ENCODE measurements around the gene ADAMTS12. TPM values are rescaled to one million over a fixed set of nuclear protein-coding genes. Genes with fewer than 3 reads are reported as not detected.

Gene ADAMTS12
- total and polyA plus RNA-seq, 8 donors = 0.31 to 4.2 (median 0.40) TPM

GRCh38 chr5:33793276-33793675, 98.5 kb downstream of the ADAMTS12 start:
- Histone ChIP-seq H3K4me3 (no peak overlapping the region), H3K27me3 (no peaks in the 10 kb centered on the region), H3K4me1 (no peaks in the 10 kb centered on the region), H3K9me3 (no peaks in the 10 kb centered on the region), H3K36me3 (no peaks in the 10 kb centered on the region), H3K27ac (no peak overlapping the region)
- ATAC-seq (no peak), DNase-seq (no peak), FAIRE-seq (no peak)
- no peak for TF ChIP-seq CTCF (IDR thresholded peaks at IDR 0.05)
- WGBS, 2 donors = 80 to 88% methylated on average over 1 of the region's 1 CpG
- intact Hi-C loops (cut with DNase I) = no loop called here

DNA sequence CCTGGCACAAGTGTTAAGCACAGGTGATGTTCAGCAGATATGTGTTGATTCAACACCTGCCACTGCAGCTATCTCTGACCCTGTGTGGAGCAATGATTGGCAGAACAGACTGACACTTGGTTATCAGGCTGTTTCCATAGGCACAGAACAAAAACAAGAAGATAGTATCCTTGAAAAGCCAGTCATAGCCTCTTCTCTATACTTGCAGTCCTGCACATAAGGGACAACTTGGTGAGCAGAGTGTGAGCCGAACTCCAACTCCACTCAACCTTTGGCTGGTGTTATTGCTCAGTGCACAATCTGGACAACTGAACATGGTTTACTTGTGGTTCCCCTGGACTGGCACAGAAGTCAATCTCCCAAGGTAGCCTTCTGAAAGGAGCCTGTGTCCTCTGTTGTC, 99.2 kb downstream of the ADAMTS12 start:
- 70 to 86% methylated on average over 1 of the region's 1 CpG for WGBS, 2 donors
- FAIRE-seq (no peak), ATAC-seq (no peak), DNase-seq (no peak)
- Histone ChIP-seq H3K27me3 (no peaks in the 10 kb centered on the region), H3K27ac (no peak overlapping the region), H3K4me1 (no peaks in the 10 kb centered on the region), H3K9me3 (no peaks in the 10 kb centered on the region), H3K4me3 (no peak overlapping the region), H3K36me3 (no peaks in the 10 kb centered on the region)
- TF ChIP-seq CTCF (IDR thresholded peaks at IDR 0.05) = no peak
- intact Hi-C loops (cut with DNase I) = no loop called here

- 69 to 80% methylated on average over 5 of the region's 5 CpGs for WGBS, 2 donors
- FAIRE-seq = no peak
- no peak for ATAC-seq
- H3K4me1 ChIP-seq = no peaks in the 10 kb centered on the region
- intact Hi-C loops (cut with DNase I) = no loop called here
- H3K27me3 ChIP-seq = no peaks in the 10 kb centered on the region
- H3K36me3 ChIP-seq = no peaks in the 10 kb centered on the region
- no peak overlapping the region for H3K27ac ChIP-seq
- H3K9me3 ChIP-seq = no peaks in the 10 kb centered on the region
- no peak for DNase-seq
- TF ChIP-seq CTCF (IDR thresholded peaks at IDR 0.05) = no peak
- H3K4me3 ChIP-seq = no peak overlapping the region
These were observed 102.2 kb downstream of the ADAMTS12 start for GRCh38 chr5:33789567-33789957.

DNA sequence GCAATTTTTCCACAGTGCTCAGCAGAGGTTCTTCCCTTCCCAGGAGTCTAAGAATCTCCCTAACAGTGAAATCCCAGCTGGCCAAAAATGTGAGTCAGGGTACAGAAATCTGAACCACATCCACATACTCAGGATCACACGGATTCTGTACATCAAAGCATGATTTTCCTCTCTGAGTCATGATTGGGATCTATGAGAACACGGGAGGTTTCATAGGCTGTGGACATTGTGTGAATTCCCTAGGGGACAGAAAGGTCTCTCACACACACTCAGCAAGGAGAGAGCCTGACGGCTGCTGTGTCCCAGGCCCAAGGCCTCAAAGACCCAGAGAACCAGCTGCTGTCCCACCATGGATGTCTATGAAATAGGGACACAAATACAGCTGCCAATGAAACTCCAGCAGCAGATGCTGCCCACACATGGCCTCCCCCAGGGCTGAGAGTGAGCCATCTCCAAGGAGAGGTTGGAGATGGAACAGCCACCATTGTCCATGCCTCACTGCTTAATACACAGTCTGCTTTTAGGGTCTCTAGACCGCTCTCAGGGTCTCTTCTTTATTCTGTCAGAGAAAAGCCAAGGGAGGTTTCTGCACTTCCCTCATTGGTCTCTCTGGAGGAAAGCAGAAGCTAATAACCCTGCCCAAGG, 102.7 kb downstream of the ADAMTS12 start:
- FAIRE-seq (no peak), ATAC-seq (peak in 1 of 4 donors; percentile 56), DNase-seq (no peak)
- H3K27me3 ChIP-seq = no peaks in the 10 kb centered on the region
- intact Hi-C loops (cut with DNase I) = no loop called here
- no peaks in the 10 kb centered on the region for H3K9me3 ChIP-seq
- no peak overlapping the region for H3K27ac ChIP-seq
- no peaks in the 10 kb centered on the region for H3K4me1 ChIP-seq
- H3K4me3 ChIP-seq = no peak overlapping the region
- WGBS, 2 donors = 51 to 60% methylated on average over 4 of the region's 4 CpGs
- TF ChIP-seq CTCF (IDR thresholded peaks at IDR 0.05) = no peak
- H3K36me3 ChIP-seq = no peaks in the 10 kb centered on the region

DNA sequence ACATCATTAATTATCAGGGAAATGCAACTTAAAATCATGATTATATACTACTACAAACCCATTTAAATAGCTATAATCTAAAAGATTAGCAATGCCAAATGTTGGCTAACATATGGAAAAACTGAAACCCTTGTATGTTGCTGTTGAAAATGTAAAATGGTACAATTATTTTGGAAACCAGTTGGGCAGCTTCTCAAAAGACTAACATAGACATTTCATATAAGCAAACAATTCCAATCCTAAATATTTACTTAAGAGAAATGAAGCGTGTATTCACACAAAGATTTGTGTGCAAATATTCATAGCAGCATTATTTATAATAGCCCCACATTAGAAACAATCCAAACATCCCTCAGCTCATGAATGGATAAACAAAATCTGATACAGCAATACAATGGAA, 106.2 kb downstream of the ADAMTS12 start:
- TF ChIP-seq CTCF (IDR thresholded peaks at IDR 0.05) = no peak
- WGBS, 2 donors = 32 to 40% methylated on average over 1 of the region's 1 CpG
- DNase-seq = no peak
- H3K36me3 ChIP-seq = no peaks in the 10 kb centered on the region
- H3K27me3 ChIP-seq = no peaks in the 10 kb centered on the region
- no peak overlapping the region for H3K27ac ChIP-seq
- no peak overlapping the region for H3K4me3 ChIP-seq
- intact Hi-C loops (cut with DNase I) = no loop called here
- no peaks in the 10 kb centered on the region for H3K4me1 ChIP-seq
- no peaks in the 10 kb centered on the region for H3K9me3 ChIP-seq
- no peak for ATAC-seq
- FAIRE-seq = no peak
